Renal pelvis (tissue), 4 donors: ENCODE data around the gene ZNF618. TPM values are rescaled to one million over a fixed set of nuclear protein-coding genes. Genes with fewer than 3 reads are reported as not detected.

Experiments used
- DNase-seq: peaks from one replicate; pipeline ENCODE4 v3.0.0-alpha.2; 2013
- polyA plus RNA-seq, 3 donors: library from polyadenylated mRNA; unstranded; fragments of 120-200 nt; gene quantifications; one replicate each; pipeline ENCODE4 v1.2.1, GENCODE V29; 2013; ENCODE audit not compliant: insufficient read length in 3 of 3

ZNF618 gene
- polyA plus RNA-seq, 3 donors: 42.3 to 48.8 (median 45.8) TPM

DNA sequence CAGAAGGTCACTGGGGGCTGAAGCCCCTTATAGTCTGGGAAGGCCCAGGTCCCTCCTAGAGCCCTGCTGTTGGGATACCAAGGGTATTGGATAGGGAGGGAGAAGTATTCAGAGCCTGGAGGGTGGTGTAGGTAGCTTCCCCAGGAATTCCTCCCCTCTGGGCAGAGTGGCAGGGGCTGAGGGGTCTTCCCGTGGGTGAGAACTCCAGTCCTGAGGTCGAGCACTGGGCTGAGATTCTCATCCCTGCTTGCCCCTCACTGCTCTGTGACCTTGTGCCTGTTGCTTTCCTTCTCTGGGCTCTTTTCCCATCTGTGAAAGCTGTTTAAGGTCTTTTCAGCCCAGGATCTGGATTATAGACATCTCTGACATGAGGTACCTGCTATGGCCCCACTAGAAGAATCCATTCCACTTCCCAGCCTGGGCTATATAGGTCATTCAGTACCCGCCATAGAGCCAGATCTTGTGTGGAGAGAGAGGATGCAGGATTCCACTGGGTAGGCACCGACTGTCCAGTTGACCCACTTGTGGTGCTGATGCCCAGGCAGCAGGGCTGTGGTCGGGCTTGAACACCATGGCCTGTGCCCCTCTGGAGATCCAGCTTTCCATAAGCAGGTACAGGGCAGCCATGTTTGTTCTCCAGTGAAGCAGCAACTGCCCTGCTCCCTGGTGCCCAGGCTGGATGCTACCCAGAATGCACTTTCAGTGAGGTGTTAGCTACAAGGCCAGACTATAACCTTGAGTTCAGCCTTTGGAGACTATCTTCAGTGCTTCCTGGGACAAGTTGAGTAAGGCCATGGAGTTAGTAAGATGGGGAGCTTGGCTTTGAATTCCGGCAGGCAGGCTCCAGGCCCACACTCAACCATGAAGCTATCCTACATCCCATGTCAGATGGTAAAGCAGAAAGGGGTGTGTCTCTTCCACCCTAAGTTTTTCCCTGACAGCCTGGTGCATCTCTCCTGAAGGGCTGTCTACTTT lies 141.9 kb downstream of the ZNF618 start:
- DNase-seq: no peak

DNA sequence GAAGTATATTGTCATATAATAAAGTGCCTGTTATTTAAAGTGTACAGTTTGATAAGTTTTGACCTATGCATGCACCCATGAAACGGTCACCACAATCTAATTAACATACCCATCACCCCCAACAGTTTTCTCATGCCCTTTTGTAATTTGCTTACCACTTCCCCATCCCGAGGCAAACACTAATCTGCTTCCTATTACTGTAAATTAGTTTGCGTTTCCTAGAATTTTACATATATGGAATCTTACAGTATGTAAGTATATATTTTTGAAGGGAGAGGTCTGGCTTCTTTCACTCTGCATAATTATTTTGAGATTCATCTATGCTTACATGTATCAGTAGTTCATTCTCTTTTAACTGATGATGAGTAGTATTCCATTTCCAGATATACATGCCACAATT lies 145.5 kb downstream of the ZNF618 start:
- DNase-seq: no peak

DNA sequence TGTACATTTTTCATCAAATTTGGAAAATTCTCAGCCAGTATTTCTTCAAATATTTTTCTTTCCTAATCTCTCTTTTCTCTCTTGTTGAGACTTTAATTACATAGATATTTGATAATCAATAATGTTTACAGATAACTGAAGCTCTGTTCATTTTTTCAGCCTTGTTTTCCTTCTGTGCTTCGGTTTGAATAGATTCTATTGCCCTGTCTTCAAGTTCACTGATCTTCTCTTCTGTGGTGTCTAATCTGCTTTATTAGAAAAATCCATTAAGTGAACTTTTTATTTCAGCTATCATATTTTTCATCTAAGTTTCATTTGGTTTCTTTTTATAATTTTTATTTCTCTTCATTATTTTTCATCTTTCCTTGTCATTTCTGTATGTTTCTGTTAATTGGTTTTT lies 147.9 kb downstream of the ZNF618 start:
- DNase-seq: no peak

DNA sequence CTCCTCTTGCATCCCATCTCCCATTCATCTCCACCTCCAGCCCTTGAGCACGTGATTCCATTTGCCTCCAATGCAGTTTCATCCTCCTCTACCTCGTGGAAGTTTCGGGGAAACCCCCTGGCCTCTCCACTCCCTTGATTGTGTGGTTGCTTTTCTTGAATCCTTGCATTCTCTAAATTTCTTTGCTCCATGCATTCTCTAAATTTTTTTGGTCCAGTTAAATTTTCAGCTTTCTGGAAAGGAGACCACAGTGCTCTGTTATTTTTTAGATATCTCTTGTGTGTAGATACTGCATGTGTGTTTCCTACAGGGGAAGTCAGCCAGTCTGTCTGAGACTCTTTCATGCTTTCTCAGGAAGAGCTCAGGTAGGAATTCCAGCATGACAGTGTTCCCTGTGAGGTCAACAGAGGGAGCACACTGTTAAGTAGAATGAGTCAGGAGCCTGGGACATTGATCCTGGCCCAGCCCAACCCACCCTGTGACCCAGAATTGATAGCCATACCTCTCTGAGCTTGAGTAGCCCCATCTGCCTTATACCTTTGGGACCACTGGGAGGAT lies 149.2 kb downstream of the ZNF618 start:
- no peak for DNase-seq

GRCh38 chr9:114025760-114026159 lies 149.7 kb downstream of the ZNF618 start:
- no peak for DNase-seq

GRCh38 chr9:114026335-114026734 lies 150.2 kb downstream of the ZNF618 start:
- no peak for DNase-seq

GRCh38 chr9:114027159-114027862 lies 151.2 kb downstream of the ZNF618 start:
- no peak for DNase-seq

GRCh38 chr9:114027863-114028465 lies 151.9 kb downstream of the ZNF618 start:
- DNase-seq: no peak

- DNase-seq: no peak
These were observed 152.5 kb downstream of the ZNF618 start for GRCh38 chr9:114028646-114029045.

DNA sequence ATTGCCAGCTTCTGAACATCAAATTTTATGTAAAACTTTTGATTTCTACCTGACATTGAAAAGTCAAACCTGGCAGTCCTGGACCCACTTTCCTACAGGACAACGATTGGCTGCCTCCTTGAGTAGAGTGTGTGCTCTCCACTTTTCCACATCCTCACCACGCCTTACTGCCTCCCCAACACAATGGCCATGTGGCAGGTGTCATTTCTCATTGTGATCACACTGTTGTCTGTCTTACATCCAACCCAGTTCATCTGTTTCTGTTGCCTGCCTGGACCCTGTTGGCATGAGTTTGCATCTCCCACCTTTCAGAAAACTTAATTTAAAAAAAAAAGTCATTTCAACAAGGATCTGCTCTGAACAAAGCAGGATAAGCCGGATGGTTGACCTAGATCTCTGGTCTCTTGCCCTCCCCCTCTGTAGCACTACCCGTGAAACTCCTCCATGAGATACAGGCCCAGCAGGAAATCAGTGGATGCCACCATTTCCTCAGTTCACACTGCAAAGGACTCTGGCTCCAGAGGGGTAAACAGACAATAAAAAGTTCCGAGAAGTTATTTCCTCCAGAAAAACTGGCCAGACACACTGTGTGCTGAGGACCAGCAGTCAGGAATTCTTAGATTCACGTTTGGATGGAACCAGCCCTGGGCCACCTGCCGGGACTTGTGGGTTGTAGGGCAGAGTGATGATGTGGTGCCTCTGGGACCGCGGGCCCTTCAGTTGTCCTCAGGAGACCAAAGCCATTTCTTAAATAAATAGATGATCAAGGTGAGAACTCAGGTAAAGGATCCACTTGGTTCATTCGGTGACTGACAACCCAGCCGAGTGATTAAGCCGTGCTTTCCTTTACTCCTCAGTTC lies 153.4 kb downstream of the ZNF618 start:
- no peak for DNase-seq

DNA sequence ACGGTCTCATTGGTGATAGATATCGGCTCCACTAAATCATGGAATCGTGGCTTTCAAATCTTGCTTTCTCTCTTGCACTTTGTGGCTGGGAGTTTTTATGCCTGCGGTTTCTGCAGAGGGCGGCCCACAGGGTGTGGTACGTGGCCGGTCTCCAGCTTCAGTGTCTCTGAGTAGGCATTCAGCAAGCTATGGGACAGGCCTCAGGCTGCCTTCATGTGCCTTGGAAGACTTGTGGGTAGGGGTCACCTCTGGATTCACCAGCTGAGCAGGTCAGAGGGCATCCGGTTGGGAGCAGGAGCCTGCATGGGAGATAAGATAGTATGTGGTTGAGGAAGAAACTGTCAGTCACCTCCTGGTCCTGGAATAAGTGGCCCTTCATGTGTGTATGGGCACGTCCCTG lies 154.3 kb downstream of the ZNF618 start:
- DNase-seq: no peak

DNA sequence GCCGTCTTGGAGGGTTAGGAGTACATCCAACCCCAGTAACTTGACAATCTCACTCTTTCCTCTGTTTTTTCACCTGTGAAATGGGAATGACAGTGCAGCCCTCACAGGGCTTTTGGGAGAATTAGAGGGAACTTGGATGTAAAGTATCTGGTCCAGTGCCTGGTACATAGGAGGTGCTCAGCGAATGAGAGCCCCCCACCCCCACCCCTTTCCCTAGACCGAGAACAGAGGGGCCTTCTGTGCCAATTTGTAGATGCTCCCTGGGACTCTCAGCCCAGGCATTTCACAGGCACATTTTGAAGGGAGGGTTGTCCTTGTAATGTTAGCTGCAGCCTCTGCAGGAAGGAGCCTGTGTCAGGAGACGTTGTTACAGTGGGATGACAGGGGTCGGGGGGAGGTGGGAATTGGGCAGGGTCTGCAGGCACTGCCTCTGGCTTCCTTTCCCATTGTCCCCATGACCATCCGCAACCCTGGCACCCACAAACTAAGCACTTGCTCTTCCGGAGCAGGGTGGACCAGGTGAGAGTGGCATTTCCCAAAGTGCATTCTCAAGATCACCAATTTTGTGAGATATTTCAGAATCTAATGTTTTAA lies 155.0 kb downstream of the ZNF618 start:
- DNase-seq: no peak

DNA sequence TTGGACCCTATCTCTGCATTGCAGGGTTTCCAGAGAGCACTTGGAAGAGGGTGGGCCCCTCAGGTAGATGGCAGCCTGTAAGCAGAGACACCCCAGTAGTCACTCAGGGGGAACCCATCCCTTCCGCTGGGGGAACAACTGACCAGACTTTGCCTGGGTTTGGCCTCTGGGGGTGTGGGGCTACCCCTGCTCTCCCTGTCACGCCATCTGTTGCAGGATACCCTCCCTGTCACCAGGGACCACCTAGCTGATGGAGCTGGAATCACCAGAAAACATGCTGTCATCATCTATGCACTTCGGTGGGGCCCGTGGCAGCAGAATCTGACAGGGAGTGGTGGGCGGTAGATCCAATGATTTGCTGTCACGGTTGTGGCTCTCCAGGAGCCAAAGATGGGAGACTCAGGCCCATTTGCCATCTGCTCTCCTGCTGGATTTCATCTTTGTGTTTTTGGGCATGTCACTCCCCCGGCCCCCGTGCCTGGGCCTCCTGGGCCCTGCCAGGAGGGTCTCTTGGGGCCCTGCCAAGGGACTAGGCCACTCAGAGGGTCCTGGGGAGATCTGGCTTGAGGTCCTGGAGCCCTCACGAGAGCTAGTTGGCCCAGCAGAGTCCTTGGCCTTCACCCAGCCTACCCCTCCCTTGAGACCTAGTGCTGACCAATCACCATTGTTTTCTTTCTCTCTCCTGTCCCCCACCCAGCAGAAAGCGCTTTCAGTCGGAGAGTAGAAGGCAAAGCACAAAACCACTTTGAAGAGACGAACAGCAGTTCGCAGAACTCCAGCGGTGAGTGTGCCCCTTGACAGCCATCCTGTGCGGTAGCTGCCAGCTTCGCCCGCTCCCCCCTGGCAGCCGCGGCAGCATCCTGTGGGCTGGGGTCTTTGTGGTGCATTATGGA lies 156.1 kb downstream of the ZNF618 start:
- DNase-seq: no peak

DNA sequence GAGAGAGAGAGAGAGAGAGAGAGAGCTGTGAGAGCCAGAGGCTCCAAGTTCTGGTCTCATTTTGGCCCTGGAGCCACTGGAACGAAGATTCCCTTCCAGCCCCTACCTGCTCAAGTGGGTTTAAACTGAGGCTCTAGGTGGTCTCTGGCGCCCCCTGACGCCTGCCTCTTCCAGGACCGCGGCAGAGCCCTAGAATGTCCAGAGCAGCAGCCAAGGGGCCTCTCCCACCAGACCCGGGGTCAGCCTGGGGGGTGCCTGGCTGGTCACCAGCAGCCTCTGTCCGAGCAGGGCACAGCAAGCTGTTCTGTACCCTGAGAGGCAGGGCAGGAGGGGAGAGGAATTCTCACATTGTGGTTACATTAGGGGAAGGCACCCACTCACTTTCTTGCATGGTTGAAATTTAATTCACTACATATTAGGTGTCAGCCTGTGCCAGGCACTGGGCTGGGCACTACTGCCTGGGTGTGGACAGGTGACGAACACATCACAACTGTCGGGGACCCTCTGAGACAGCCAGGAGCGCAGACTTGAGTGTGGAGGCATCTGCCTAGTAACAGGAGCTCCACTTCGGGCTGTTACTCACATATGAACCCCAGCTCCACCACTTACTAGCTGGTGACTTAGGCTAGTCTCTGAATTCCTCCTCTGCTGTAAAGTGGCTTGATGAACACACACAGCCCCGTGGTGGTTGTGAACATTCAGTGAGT lies 157.4 kb downstream of the ZNF618 start:
- no peak for DNase-seq

DNA sequence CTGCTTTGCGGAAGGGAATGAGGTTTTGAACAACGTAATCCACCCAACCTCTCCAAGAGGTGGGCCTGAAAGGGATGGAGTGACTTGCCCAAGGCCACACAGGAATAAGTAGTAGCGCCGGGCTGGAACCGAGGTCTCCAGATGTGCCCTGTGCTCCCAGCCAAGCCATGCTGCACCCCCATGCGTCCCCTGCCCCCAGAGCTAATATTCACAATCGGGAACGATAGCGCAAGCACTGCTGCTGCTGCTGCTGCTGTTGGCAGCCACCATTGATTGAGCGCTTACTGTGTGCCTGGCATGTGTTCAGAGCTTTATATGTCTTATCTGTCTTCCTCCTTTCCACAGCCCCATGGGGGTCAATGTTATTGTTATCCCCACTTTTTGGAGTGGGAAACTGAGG lies 158.1 kb downstream of the ZNF618 start:
- DNase-seq: no peak

DNA sequence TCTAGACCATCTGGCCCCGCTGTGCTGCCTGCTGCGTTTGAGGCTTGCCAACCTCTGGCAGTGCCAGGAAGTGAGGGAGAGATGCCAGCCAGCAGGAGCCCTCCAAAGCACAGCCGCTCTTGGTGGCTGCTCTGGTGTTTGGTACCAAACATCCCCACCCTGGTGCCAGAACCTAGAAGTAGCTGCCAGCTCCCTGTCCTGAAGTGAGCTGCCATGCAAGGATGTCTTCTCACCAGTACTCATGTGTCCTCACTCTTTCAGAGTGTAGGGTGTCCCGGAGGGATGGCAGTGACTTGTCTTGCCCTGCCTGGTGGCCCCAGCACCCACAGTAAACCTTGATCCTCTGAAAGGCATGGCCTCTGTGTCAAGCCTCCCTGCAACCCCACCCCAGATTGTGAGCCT lies 158.6 kb downstream of the ZNF618 start:
- no peak for DNase-seq

- DNase-seq: no peak
These were observed 159.2 kb downstream of the ZNF618 start for GRCh38 chr9:114035221-114035844.
